Measurements from ENCODE around the gene TRAF3IP1.

Gene TRAF3IP1

GRCh38 chr2:238277695-238278094 lies 42.6 kb upstream of the TRAF3IP1 start:
- WGBS (ENCODE audit: insufficient coverage) = 100% methylated on average over 14 of the region's 15 CpGs
- Histone ChIP-seq H3K36me3 (ENCODE audit: control insufficient read depth in 4 of 4, insufficient read depth in 4 of 4, low read length in 3 of 4) (peaks cover 11 to 45% (median 36%) of the 10 kb centered on the region in 4 experiments), H3K27me3 (replicated peaks in 2 of 5; ENCODE audit: control insufficient read depth in 4 of 5, insufficient read depth in 5 of 5, low read length in 4 of 5) (no peaks in the 10 kb centered on the region), H3K9me3 (ENCODE audit: control extremely low read depth in 1 of 5, control insufficient read depth in 4 of 5, insufficient read depth in 2 of 5, low read depth in 1 of 5, low read length in 4 of 5) (no peaks in the 10 kb centered on the region), H3K4me3 (ENCODE audit: control insufficient read depth in 1 of 7, extremely low read depth in 1 of 7, insufficient read depth in 4 of 7, low read depth in 2 of 7, low read length in 6 of 7) (no peak overlapping the region), H3K4me1 (ENCODE audit: control extremely low read depth in 1 of 4, control insufficient read depth in 4 of 4, insufficient read depth in 4 of 4, low read length in 3 of 4) (peaks cover 0 to 4% (median 1%) of the 10 kb centered on the region in 4 experiments), H3K27ac (ENCODE audit: insufficient read depth in 1 of 2, low read depth in 1 of 2, low read length in 2 of 2, poor library complexity in 1 of 2, severe bottlenecking in 2 of 2) (no peak overlapping the region)
- no peak for DNase-seq
- ChIA-PET CTCF (interaction anchor here (0.6 to 1.9 kb wide), 3 partner anchors 13 to 80 kb away, joined by 3 to 5 read pairs (median 3); no protein-coding TSS in a partner anchor), POLR2A (no interaction called here)

GRCh38 chr2:238278626-238279323 lies 41.5 kb upstream of the TRAF3IP1 start:
- no peak overlapping the region for H3K27ac ChIP-seq (ENCODE audit: insufficient read depth in 1 of 2, low read depth in 1 of 2, low read length in 2 of 2, poor library complexity in 1 of 2, severe bottlenecking in 2 of 2)
- peaks cover 11 to 38% (median 31%) of the 10 kb centered on the region in 4 experiments for H3K36me3 ChIP-seq (ENCODE audit: control insufficient read depth in 4 of 4, insufficient read depth in 4 of 4, low read length in 3 of 4)
- H3K4me3 ChIP-seq (ENCODE audit: control insufficient read depth in 1 of 7, extremely low read depth in 1 of 7, insufficient read depth in 4 of 7, low read depth in 2 of 7, low read length in 6 of 7) = no peak overlapping the region
- CTCF ChIA-PET = interaction anchor here (1.9 kb wide), 1 partner anchor 14 kb away, joined by 5 read pairs; no protein-coding TSS in a partner anchor
- WGBS (ENCODE audit: insufficient coverage) = 98% methylated on average over 6 of the region's 9 CpGs
- no peaks in the 10 kb centered on the region for H3K9me3 ChIP-seq (ENCODE audit: control extremely low read depth in 1 of 5, control insufficient read depth in 4 of 5, insufficient read depth in 2 of 5, low read depth in 1 of 5, low read length in 4 of 5)
- POLR2A ChIA-PET = no interaction called here
- peaks cover 0 to 12% (median 9%) of the 10 kb centered on the region in 4 experiments for H3K4me1 ChIP-seq (ENCODE audit: control extremely low read depth in 1 of 4, control insufficient read depth in 4 of 4, insufficient read depth in 4 of 4, low read length in 3 of 4)
- H3K27me3 ChIP-seq (replicated peaks in 2 of 5; ENCODE audit: control insufficient read depth in 4 of 5, insufficient read depth in 5 of 5, low read length in 4 of 5) = no peaks in the 10 kb centered on the region
- no peak for DNase-seq

- POLR2A ChIA-PET = interaction anchor here (1.0 kb wide), 1 partner anchor 14 kb away, joined by 3 read pairs; no protein-coding TSS in a partner anchor
- no peaks in the 10 kb centered on the region for H3K9me3 ChIP-seq (ENCODE audit: control extremely low read depth in 1 of 5, control insufficient read depth in 4 of 5, insufficient read depth in 2 of 5, low read depth in 1 of 5, low read length in 4 of 5)
- H3K27ac ChIP-seq (ENCODE audit: insufficient read depth in 1 of 2, low read depth in 1 of 2, low read length in 2 of 2, poor library complexity in 1 of 2, severe bottlenecking in 2 of 2) = no peak overlapping the region
- H3K4me1 ChIP-seq (ENCODE audit: control extremely low read depth in 1 of 4, control insufficient read depth in 4 of 4, insufficient read depth in 4 of 4, low read length in 3 of 4) = peaks cover 0 to 12% (median 9%) of the 10 kb centered on the region in 4 experiments
- CTCF ChIA-PET = interaction anchor here (1.5 to 1.9 kb wide), 2 partner anchors 15 to 19 kb away, joined by 5 read pairs; no protein-coding TSS in a partner anchor
- H3K4me3 ChIP-seq (ENCODE audit: control insufficient read depth in 1 of 7, extremely low read depth in 1 of 7, insufficient read depth in 4 of 7, low read depth in 2 of 7, low read length in 6 of 7) = no peak overlapping the region
- WGBS (ENCODE audit: insufficient coverage) = 93% methylated on average over 4 of the region's 6 CpGs
- H3K36me3 ChIP-seq (ENCODE audit: control insufficient read depth in 4 of 4, insufficient read depth in 4 of 4, low read length in 3 of 4) = peaks cover 11 to 33% (median 28%) of the 10 kb centered on the region in 4 experiments
- no peak for DNase-seq
- no peaks in the 10 kb centered on the region for H3K27me3 ChIP-seq (replicated peaks in 2 of 5; ENCODE audit: control insufficient read depth in 4 of 5, insufficient read depth in 5 of 5, low read length in 4 of 5)
Observed at GRCh38 chr2:238279324-238279682, 41.0 kb upstream of the TRAF3IP1 start.

GRCh38 chr2:238280083-238280825 lies 40.1 kb upstream of the TRAF3IP1 start:
- no peak overlapping the region for H3K27ac ChIP-seq (ENCODE audit: insufficient read depth in 1 of 2, low read depth in 1 of 2, low read length in 2 of 2, poor library complexity in 1 of 2, severe bottlenecking in 2 of 2)
- 96% methylated on average over 9 of the region's 12 CpGs for WGBS (ENCODE audit: insufficient coverage)
- no peaks in the 10 kb centered on the region for H3K27me3 ChIP-seq (replicated peaks in 2 of 5; ENCODE audit: control insufficient read depth in 4 of 5, insufficient read depth in 5 of 5, low read length in 4 of 5)
- no peak for DNase-seq
- POLR2A ChIA-PET = interaction anchor here (0.6 to 1.0 kb wide), 2 partner anchors 13 to 383 kb away, joined by 3 read pairs; no protein-coding TSS in a partner anchor
- peaks cover 0 to 12% (median 9%) of the 10 kb centered on the region in 4 experiments for H3K4me1 ChIP-seq (ENCODE audit: control extremely low read depth in 1 of 4, control insufficient read depth in 4 of 4, insufficient read depth in 4 of 4, low read length in 3 of 4)
- no peak overlapping the region for H3K4me3 ChIP-seq (ENCODE audit: control insufficient read depth in 1 of 7, extremely low read depth in 1 of 7, insufficient read depth in 4 of 7, low read depth in 2 of 7, low read length in 6 of 7)
- no peaks in the 10 kb centered on the region for H3K9me3 ChIP-seq (ENCODE audit: control extremely low read depth in 1 of 5, control insufficient read depth in 4 of 5, insufficient read depth in 2 of 5, low read depth in 1 of 5, low read length in 4 of 5)
- CTCF ChIA-PET = interaction anchor here (1.5 kb wide), 1 partner anchor 20 kb away, joined by 5 read pairs; no protein-coding TSS in a partner anchor
- peaks cover 11 to 23% (median 19%) of the 10 kb centered on the region in 4 experiments for H3K36me3 ChIP-seq (ENCODE audit: control insufficient read depth in 4 of 4, insufficient read depth in 4 of 4, low read length in 3 of 4)

GRCh38 chr2:238281826-238282480 lies 38.4 kb upstream of the TRAF3IP1 start:
- POLR2A ChIA-PET = no interaction called here
- Histone ChIP-seq H3K9me3 (ENCODE audit: control extremely low read depth in 1 of 5, control insufficient read depth in 4 of 5, insufficient read depth in 2 of 5, low read depth in 1 of 5, low read length in 4 of 5) (no peaks in the 10 kb centered on the region), H3K27me3 (replicated peaks in 2 of 5; ENCODE audit: control insufficient read depth in 4 of 5, insufficient read depth in 5 of 5, low read length in 4 of 5) (no peaks in the 10 kb centered on the region), H3K27ac (ENCODE audit: insufficient read depth in 1 of 2, low read depth in 1 of 2, low read length in 2 of 2, poor library complexity in 1 of 2, severe bottlenecking in 2 of 2) (no peak overlapping the region), H3K36me3 (ENCODE audit: control insufficient read depth in 4 of 4, insufficient read depth in 4 of 4, low read length in 3 of 4) (peaks cover 2 to 7% (median 5%) of the 10 kb centered on the region in 4 experiments), H3K4me3 (ENCODE audit: control insufficient read depth in 1 of 7, extremely low read depth in 1 of 7, insufficient read depth in 4 of 7, low read depth in 2 of 7, low read length in 6 of 7) (no peak overlapping the region), H3K4me1 (ENCODE audit: control extremely low read depth in 1 of 4, control insufficient read depth in 4 of 4, insufficient read depth in 4 of 4, low read length in 3 of 4) (peaks cover 0 to 19% (median 12%) of the 10 kb centered on the region in 4 experiments)
- CTCF ChIA-PET = no interaction called here
- 95% methylated on average over 11 of the region's 13 CpGs for WGBS (ENCODE audit: insufficient coverage)
- no peak for DNase-seq

- 91% methylated on average over 8 of the region's 17 CpGs for WGBS (ENCODE audit: insufficient coverage)
- H3K9me3 ChIP-seq (ENCODE audit: control extremely low read depth in 1 of 5, control insufficient read depth in 4 of 5, insufficient read depth in 2 of 5, low read depth in 1 of 5, low read length in 4 of 5) = no peaks in the 10 kb centered on the region
- DNase-seq = no peak
- POLR2A ChIA-PET = interaction anchor here (0.6 kb wide), 1 partner anchor 103 kb away, joined by 6 read pairs; no protein-coding TSS in a partner anchor
- H3K27me3 ChIP-seq (replicated peaks in 2 of 5; ENCODE audit: control insufficient read depth in 4 of 5, insufficient read depth in 5 of 5, low read length in 4 of 5) = no peaks in the 10 kb centered on the region
- no peak overlapping the region for H3K27ac ChIP-seq (ENCODE audit: insufficient read depth in 1 of 2, low read depth in 1 of 2, low read length in 2 of 2, poor library complexity in 1 of 2, severe bottlenecking in 2 of 2)
- CTCF ChIA-PET = interaction anchor here (1.0 to 1.1 kb wide), 3 partner anchors 20 to 27 kb away, joined by 3 read pairs; no protein-coding TSS in a partner anchor
- peaks cover 0 to 3% (median 2%) of the 10 kb centered on the region in 4 experiments for H3K36me3 ChIP-seq (ENCODE audit: control insufficient read depth in 4 of 4, insufficient read depth in 4 of 4, low read length in 3 of 4)
- no peak overlapping the region for H3K4me3 ChIP-seq (ENCODE audit: control insufficient read depth in 1 of 7, extremely low read depth in 1 of 7, insufficient read depth in 4 of 7, low read depth in 2 of 7, low read length in 6 of 7)
- peaks cover 0 to 31% (median 23%) of the 10 kb centered on the region in 4 experiments for H3K4me1 ChIP-seq (ENCODE audit: control extremely low read depth in 1 of 4, control insufficient read depth in 4 of 4, insufficient read depth in 4 of 4, low read length in 3 of 4)
Observed at GRCh38 chr2:238282861-238283738, 37.2 kb upstream of the TRAF3IP1 start.
